Loucy (cell line): ENCODE measurements around the gene C6orf52.
"Not testable (repeated sequence)": the region's sequence is repeated elsewhere in the genome, so short reads cannot be mapped to it uniquely, and the experiment has no call there.

ENCODE experiments used
- H2AFZ ChIP-seq: fragments of 200-600 bp; sonication (generic); 2 replicates; pipeline ENCODE4 v1.6.0; 2016; ENCODE audit warnings: antibody characterized with exemption, mild to moderate bottlenecking, low read length, moderate library complexity
- H3F3A ChIP-seq: fragments of 200-600 bp; 2 replicates; pipeline ENCODE4 v1.6.0; 2016; ENCODE audit warnings: antibody characterized with exemption, low read depth, mild to moderate bottlenecking
- H3K27me3 ChIP-seq: fragments of 200-600 bp; sonication (generic); 2 replicates; pipeline ENCODE4 v1.6.1; 2014; ENCODE audit warnings: low read length, mild to moderate bottlenecking; ENCODE audit not compliant: insufficient read depth, poor library complexity, severe bottlenecking
- H3K36me3 ChIP-seq: fragments of 200-600 bp; sonication (generic); 2 replicates; pipeline ENCODE4 v1.6.1; 2016; ENCODE audit warnings: low read length; ENCODE audit not compliant: insufficient read depth
- H3K4me1 ChIP-seq: fragments of 200-600 bp; sonication (generic); 2 replicates; pipeline ENCODE4 v1.5.1; 2014; ENCODE audit warnings: low read length, mild to moderate bottlenecking; ENCODE audit not compliant: insufficient read depth, poor library complexity, severe bottlenecking
- H3K4me2 ChIP-seq: fragments of 200-600 bp; sonication (generic); 2 replicates; pipeline ENCODE4 v1.6.0; 2014; ENCODE audit warnings: antibody characterized with exemption, low read length, low read depth, mild to moderate bottlenecking; ENCODE audit not compliant: poor library complexity, severe bottlenecking
- H3K4me3 ChIP-seq: fragments of 200-600 bp; sonication (generic); 2 replicates; pipeline ENCODE4 v1.5.1; 2014; ENCODE audit warnings: low read length, mild to moderate bottlenecking, mixed read lengths; ENCODE audit not compliant: poor library complexity, severe bottlenecking
- H3K79me2 ChIP-seq: fragments of 200-600 bp; sonication (generic); 2 replicates; pipeline ENCODE4 v1.6.1; 2014; ENCODE audit warnings: low read length; ENCODE audit not compliant: insufficient read depth
- H3K9ac ChIP-seq: fragments of 200-600 bp; sonication (generic); 2 replicates; pipeline ENCODE4 v1.6.0; 2014; ENCODE audit warnings: mild to moderate bottlenecking, low read depth, low read length, moderate library complexity; ENCODE audit not compliant: poor library complexity, severe bottlenecking
- H3K9me2 ChIP-seq: fragments of 200-600 bp; sonication (generic); replicated peaks from 2 replicates; pipeline ENCODE4 v1.6.1; 2016; ENCODE audit warnings: low read depth, low read length, mixed read lengths
- H3K9me3 ChIP-seq: fragments of 200-600 bp; sonication (generic); 2 replicates; pipeline ENCODE4 v1.6.1; 2014; ENCODE audit warnings: mild to moderate bottlenecking, antibody characterized with exemption, low read length, low read depth; ENCODE audit not compliant: insufficient read depth
- H4K20me1 ChIP-seq: fragments of 200-600 bp; sonication (generic); 2 replicates; pipeline ENCODE4 v1.6.0; 2014; ENCODE audit warnings: antibody characterized with exemption, low read length, mild to moderate bottlenecking; ENCODE audit not compliant: insufficient read depth, poor library complexity, severe bottlenecking
- CTCF ChIP-seq: fragments of 200-600 bp; sonication (generic); conservative IDR thresholded peaks from 2 replicates; pipeline ENCODE4 v1.5.1; 2014; ENCODE audit warnings: mild to moderate bottlenecking, antibody characterized with exemption, low read length
- EZH2phosphoT487 ChIP-seq: fragments of 200-600 bp; IDR thresholded peaks from 2 replicates; pipeline ENCODE4 v1.6.1; 2018; ENCODE audit warnings: antibody characterized with exemption, mild to moderate bottlenecking, moderate library complexity, borderline replicate concordance

The C6orf52 gene

GRCh38 chr6:10662207-10662606 lies 32.2 kb downstream of the C6orf52 start:
- TF ChIP-seq CTCF (no peak), EZH2phosphoT487 (no peak)
- H3K9me2 ChIP-seq = no peaks in the 10 kb centered on the region

GRCh38 chr6:10660431-10661191 lies 33.8 kb downstream of the C6orf52 start:
- H3K9me3 ChIP-seq, H3K36me3 ChIP-seq, H3K79me2 ChIP-seq, H4K20me1 ChIP-seq, H3K4me1 ChIP-seq, H3K27me3 ChIP-seq, H3F3A ChIP-seq, H3K9me2 ChIP-seq: not testable (repeated sequence)
- Histone ChIP-seq H3K9ac (peak overlapping the region; percentile 78), H3K4me3 (peak overlapping the region; percentile 78), H3K4me2 (peak overlapping the region; percentile 75), H2AFZ (peak overlapping the region; percentile 87)

More at GRCh38 chr6:10662207-10662606, 32.2 kb downstream of the C6orf52 start:
- Histone ChIP-seq H3K4me2 (no peak overlapping the region), H3F3A (no peaks in the 10 kb centered on the region), H3K27me3 (no peaks in the 10 kb centered on the region), H3K4me1 (no peaks in the 10 kb centered on the region), H2AFZ (no peak overlapping the region), H3K36me3 (no peaks in the 10 kb centered on the region), H3K9me3 (no peaks in the 10 kb centered on the region), H4K20me1 (no peaks in the 10 kb centered on the region), H3K4me3 (no peak overlapping the region), H3K9ac (no peak overlapping the region), H3K79me2 (no peaks in the 10 kb centered on the region)

GRCh38 chr6:10659699-10660348 lies 34.6 kb downstream of the C6orf52 start:
- peak overlapping the region; percentile 87 for H2AFZ ChIP-seq
- H3K79me2 ChIP-seq = no peaks in the 10 kb centered on the region
- peaks cover 3% of the 10 kb centered on the region for H3K4me1 ChIP-seq
- no peaks in the 10 kb centered on the region for H3K9me2 ChIP-seq
- no peaks in the 10 kb centered on the region for H4K20me1 ChIP-seq
- no peaks in the 10 kb centered on the region for H3F3A ChIP-seq
- peak overlapping the region; percentile 75 for H3K4me2 ChIP-seq
- no peak for TF ChIP-seq CTCF
- TF ChIP-seq EZH2phosphoT487 = no peak
- H3K4me3 ChIP-seq = peak overlapping the region; percentile 78
- H3K9me3 ChIP-seq = no peaks in the 10 kb centered on the region
- no peaks in the 10 kb centered on the region for H3K27me3 ChIP-seq
- peak overlapping the region; percentile 78 for H3K9ac ChIP-seq
- H3K36me3 ChIP-seq = no peaks in the 10 kb centered on the region
